Stimulated activated CD4-positive, alpha-beta T cell treated with anti-CD3 and anti-CD28 coated beads, TNF-alpha, amount 100 ng/mL, for 1 hour (primary cell): ENCODE results near the gene ZNF813.
A peak's percentile ranks its signal among the peaks of the same experiment; 100 is the strongest.
"Not testable (repeated sequence)": the region's sequence is repeated elsewhere in the genome, so short reads cannot be mapped to it uniquely, and the experiment has no call there.

Source experiments
- DNase-seq, 3 donors: peaks; one replicate each; pipeline ENCODE4 v3.0.0-alpha.2; 2020; ENCODE audit warnings: low read depth in 3 of 3, low spot score in 1 of 3

Gene ZNF813

DNA sequence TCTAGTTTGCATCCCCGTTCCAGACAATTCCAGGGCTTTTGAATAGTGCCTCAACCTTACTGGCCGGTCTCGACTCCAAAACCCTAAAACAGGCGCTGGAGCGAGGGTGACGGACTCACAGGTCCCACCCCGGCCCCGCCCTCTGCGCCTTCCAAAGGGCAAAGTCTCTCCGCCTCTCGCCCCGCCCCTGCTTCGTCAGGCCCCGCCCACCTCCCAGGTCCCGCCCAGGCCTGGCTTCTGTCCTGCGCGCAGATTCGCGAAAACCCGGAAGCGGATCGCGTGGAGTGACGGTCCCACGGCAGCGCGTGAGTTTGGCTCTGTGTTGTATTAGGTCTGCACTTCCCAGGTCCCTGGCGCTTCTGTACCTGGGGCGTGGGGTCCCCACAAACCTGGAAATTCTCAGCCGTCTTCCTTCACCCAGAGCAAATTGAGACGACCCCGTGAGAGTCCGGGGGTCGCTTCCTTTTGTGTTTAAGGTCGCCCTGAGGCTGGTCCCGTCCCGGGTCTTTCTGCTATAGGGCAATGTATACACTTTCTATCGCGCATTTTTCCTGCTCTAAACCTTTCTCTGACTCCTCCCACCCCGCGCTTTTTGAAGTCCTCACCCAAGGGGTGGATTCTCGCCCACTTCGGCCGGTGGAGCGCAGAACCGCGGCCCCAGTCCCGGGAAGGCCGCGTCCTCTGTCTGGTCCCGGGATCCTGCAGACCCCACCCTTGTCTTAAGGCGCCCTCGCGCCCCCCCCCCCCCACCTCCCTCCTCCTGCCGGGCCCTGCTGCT, at the start of gene ZNF813:
Gene ZNF813 (plus strand): TSS at position 249 of the 778 bp plus-strand sequence. CDS start 16,090 bp downstream, outside the sequence.
- peak; percentile 90 to 98 (median 91) for DNase-seq

DNA sequence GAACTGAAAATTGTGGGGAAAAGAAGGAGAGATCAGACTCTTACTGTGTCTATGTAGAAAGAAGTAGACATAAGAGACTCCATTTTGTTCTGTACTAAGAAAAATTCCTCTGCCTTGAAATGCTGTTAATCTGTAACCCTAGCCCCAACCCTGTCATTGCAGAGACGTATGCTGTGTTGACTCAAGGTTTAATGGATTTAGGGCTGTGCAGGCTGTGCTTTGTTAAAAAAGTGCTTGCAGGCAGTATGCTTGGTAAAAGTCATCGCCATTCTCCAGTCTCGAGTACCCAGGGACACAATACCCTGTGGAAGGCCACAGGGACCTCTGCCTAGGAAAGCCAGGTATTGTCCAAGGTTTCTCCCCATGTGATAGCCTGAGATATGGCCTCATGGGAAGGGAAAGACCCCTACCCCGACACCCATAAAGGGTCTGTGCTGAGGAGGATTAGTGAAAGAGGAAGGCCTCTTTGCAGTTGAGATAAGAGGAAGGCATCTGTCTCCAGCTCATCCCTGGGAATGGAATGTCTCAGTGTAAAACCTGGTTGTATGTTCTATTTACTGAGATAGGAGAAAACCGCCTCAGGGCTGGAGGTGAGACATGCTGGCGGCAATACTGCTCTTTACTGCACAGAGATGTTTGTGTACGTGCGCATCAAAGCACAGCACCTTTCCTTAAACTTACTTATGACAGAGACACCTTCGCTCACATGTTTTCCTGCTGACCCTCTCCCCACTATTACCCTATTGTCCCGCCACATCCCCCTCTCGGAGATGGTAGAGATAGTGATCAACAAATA, 46.8 kb upstream of the ZNF813 start:
- DNase-seq = not testable (repeated sequence)

GRCh38 chr19:53422551-53422950, 45.0 kb upstream of the ZNF813 start:
- DNase-seq = no peak

- DNase-seq = not testable (repeated sequence)
Measured at GRCh38 chr19:53423074-53423473, 44.5 kb upstream of the ZNF813 start.

GRCh38 chr19:53423680-53424079, 43.9 kb upstream of the ZNF813 start:
- not testable (repeated sequence) for DNase-seq

DNA sequence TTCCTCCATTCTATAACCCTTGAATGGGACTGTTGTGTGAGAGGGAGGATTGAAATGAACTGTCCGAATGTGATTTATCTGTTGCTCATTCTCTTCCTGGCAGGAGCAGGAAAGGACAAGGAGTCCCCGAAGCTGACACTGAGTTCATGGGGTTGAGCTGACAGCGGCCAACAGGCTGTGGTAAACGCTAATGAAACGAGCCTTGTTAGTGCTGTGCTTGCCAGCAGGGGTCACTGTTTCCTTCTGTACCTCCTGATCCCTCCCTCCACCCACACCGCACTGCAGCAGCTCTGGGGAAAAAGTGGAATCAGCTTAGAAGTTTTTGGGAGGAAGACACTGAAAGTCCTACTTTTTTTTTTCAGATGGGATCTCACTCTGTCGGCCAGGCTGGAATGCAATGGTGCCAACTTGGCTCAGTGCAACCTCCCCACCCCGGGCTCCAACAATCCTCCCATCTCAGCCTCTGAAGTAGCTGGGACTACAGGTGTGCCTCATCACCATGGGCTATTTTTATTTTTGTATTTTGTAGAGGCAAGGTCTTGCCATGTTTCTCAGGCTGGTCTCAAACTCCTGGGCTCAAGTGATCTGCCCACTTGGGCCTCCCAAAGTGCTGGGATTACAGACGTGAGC, 42.5 kb upstream of the ZNF813 start:
- DNase-seq = peak; percentile 35 to 51 (median 41)

DNA sequence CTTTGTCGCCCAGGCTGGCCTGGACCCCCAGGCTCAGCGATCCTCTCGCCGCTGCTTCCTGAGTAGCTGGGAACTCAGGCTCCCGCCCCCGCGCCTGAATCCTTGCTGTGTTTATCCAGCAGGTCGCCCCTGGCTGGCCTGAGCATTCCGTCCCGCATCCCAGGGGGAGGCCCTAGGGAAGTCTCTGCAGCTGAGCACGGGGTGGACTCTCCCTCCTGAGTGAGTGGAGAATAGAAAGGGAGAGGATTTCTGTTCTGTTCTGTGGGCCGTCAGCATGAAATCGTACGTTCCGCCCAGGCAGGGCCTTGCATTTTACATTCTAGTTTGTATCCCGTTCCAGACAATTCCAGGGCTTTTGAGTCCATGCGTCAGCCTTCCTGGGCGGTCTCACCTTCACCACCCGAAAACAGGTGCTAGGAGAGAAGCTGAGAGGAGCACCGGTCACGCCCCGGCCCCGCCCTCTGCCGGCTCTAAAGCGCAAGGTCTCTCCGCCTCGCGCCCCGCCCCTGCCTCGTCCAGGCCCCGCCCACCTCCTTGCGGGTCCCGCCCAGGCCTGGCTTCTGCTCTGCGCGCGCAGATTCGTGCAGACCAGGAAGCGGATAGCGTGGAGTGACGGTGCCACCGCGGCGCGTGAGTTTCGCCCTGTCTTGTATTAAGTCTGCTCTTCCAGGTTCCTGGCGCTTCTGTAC, 36.0 kb upstream of the ZNF813 start, which contains the start of gene ZNF761:
Gene ZNF761 (plus strand): TSS at position 586 of the 689 bp plus-strand sequence. CDS start 15,285 bp downstream, outside the sequence.
- DNase-seq = peak; percentile 94 to 99 (median 98)

DNA sequence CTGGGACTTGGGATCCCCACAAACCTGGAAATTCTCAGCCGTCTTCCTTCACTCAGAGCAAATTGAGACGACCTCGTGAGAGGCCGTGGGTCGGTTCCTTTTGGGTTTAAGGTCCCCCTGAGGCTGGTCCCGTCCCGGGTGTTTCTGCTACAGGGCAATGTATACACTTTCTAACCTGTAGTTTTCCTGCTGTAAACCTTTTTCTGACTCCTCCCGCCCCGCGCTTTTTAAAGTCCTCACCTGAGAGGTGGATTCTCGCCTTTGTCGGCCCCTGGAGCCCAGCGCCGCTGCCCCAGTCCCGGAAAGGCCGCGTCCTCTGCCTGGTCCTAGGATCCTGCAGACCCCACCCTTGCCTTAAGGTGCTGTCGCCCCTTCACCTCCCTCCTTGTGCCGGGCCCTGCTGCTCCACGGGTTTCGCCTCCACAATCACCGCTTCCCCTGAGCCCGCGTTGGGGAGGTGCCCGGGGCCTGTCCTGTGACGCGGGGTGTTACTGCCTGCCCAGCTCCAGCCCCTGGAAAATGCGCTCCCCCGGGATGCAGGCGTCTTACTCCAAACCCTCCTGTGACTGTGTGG, 35.4 kb upstream of the ZNF813 start:
- no peak for DNase-seq

GRCh38 chr19:53443809-53444208, 23.7 kb upstream of the ZNF813 start:
- not testable (repeated sequence) for DNase-seq

DNA sequence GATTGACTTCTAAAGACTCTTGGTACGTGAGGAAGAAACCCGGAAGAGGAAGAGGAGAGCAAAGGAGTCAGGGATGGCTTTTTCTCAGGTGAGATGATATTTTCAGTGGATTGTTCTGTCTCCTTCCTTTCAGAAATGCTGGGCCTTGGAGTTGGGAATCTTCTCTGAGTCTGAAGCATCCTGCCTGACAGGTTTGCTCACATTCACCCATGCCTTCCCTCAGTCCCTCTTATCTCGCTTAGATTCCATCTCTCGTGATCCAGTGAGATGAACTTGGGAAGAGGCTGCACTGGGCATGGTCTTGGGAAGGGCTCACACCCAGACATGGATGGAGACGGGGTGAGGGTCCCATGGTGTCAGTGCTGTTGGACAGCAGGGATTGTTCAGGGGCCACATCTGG, 20.3 kb upstream of the ZNF813 start:
- not testable (repeated sequence) for DNase-seq

GRCh38 chr19:53455828-53456227, 11.7 kb upstream of the ZNF813 start:
- no peak for DNase-seq

GRCh38 chr19:53460131-53460721, 7.3 kb upstream of the ZNF813 start:
- not testable (repeated sequence) for DNase-seq

GRCh38 chr19:53461866-53462265, 5.7 kb upstream of the ZNF813 start:
- DNase-seq = no peak

GRCh38 chr19:53462861-53463260, 4.7 kb upstream of the ZNF813 start:
- DNase-seq = no peak

- DNase-seq = no peak
Measured at GRCh38 chr19:53463263-53463662, 4.3 kb upstream of the ZNF813 start.

- no peak for DNase-seq
Measured at GRCh38 chr19:53466726-53467484, 628 bp upstream of the ZNF813 start.

DNA sequence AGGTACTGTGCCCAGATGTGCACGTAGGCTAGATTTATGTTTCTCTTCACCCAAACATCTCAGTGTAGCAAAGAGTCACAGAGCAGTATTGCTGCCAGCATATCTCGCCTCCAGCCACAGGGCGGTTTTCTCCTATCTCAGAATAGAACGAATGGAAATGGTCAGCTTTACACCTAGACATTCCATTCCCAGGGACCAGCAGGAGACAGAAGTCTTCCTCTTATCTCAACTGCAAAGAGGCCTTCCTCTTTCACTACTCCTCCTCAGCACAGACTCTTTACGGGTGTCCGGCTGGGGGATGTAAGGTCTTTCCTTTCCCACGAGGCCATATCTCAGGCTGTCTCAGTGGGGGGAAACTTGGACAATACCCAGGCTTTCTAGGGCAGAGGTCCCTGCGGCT, 1.1 kb downstream of the ZNF813 start:
- DNase-seq = not testable (repeated sequence)

GRCh38 chr19:53471916-53472315, 4.4 kb downstream of the ZNF813 start:
- no peak for DNase-seq

- DNase-seq = not testable (repeated sequence)
Measured at GRCh38 chr19:53474832-53475231, 7.3 kb downstream of the ZNF813 start.
